ENCODE measurements around the gene TNS3. TPM values are rescaled to one million over a fixed set of nuclear protein-coding genes. Genes with fewer than 3 reads are reported as not detected.
"Not testable (repeated sequence)": the region's sequence is repeated elsewhere in the genome, so short reads cannot be mapped to it uniquely, and the experiment has no call there.

Gene TNS3
- total RNA-seq, 1 experiment from 2014 or later = 135 TPM

DNA sequence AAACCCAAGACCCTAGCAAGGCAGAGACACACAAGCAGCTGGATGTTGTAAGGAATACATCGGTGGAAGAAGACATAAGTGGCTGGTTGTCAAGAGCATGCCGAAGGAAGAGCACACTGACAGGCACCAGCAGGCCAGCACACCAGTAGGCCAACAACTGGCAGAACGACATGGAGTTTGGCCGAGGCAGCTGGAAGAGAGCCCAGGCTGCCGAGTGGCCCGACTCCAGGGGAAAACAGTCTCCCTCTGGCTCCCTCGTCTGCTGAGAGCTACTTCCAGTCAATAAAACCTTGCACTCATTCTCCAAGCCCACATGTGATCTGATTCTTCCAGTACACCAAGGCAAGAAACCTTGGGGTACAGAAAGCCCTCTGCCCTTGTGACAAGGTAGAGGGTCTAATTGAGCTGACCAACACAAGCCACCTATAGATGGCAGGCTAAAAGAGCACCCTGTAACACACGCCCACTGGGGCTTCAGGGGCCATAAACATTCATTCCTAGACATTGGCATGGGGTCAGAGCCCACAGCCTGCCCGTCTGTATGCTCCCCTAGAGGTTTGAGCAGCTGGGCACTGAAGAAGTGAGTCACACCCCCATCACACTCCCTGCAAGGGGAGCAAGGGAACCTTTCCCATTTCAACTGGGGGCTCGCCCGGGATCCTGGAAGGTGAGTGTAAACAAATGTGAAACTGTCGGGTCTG lies 14.7 kb upstream of the TNS3 start:
- intact Hi-C loops (cut with micrococcal nuclease; ENCODE audit: unreplicated experiment) = no loop called here
- peaks cover 26% of the 10 kb centered on the region for H3K36me3 Mint-ChIP-seq (ENCODE audit: insufficient read depth, unreplicated experiment)
- no TSS peak for BruUV-seq (replicated peaks)
- TF ChIP-seq, protein P1, sequence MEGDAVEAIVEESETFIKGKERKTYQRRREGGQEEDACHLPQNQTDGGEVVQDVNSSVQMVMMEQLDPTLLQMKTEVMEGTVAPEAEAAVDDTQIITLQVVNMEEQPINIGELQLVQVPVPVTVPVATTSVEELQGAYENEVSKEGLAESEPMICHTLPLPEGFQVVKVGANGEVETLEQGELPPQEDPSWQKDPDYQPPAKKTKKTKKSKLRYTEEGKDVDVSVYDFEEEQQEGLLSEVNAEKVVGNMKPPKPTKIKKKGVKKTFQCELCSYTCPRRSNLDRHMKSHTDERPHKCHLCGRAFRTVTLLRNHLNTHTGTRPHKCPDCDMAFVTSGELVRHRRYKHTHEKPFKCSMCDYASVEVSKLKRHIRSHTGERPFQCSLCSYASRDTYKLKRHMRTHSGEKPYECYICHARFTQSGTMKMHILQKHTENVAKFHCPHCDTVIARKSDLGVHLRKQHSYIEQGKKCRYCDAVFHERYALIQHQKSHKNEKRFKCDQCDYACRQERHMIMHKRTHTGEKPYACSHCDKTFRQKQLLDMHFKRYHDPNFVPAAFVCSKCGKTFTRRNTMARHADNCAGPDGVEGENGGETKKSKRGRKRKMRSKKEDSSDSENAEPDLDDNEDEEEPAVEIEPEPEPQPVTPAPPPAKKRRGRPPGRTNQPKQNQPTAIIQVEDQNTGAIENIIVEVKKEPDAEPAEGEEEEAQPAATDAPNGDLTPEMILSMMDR (IDR thresholded peaks at IDR 0.05; ENCODE audit: unreplicated experiment) = no peak
- peaks cover 16% of the 10 kb centered on the region for H3K9me3 Mint-ChIP-seq (ENCODE audit: low read depth, unreplicated experiment)
- no peak overlapping the region for H3K4me3 Mint-ChIP-seq (ENCODE audit: low read depth, unreplicated experiment)
- no peak overlapping the region for H3K27ac Mint-ChIP-seq (ENCODE audit: unreplicated experiment)
- H3K4me1 Mint-ChIP-seq (ENCODE audit: low read depth, unreplicated experiment) = peaks cover 35% of the 10 kb centered on the region
- CTCF ChIA-PET = interaction anchor here (0.9 kb wide), 1 partner anchor 35 kb away, joined by 3 read pairs; no protein-coding TSS in a partner anchor
- peak; percentile 64 for DNase-seq
- H3K27me3 Mint-ChIP-seq (ENCODE audit: unreplicated experiment) = no peaks in the 10 kb centered on the region

DNA sequence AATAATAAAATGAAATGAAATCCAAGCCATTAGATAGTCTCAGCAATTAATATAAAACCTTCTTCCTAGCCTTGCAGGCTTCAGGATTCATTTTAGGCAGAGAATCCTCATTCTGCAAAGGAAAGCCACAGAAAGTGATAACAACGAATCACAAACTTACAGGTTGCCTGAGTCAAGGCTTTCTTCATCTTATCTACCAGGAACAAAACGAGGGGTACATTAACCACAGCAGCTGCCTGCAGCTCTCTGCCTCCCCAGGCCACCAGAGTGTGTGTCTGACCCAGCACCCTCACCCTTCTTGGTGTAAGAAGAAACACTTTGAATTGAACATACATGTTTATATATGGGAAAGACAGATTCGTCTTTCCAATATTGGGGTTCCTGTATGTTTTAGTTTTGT lies 12.5 kb upstream of the TNS3 start:
- CTCF ChIA-PET = no interaction called here
- Mint-ChIP-seq H3K27ac (ENCODE audit: unreplicated experiment) (no peak overlapping the region), H3K4me1 (ENCODE audit: low read depth, unreplicated experiment) (peaks cover 29% of the 10 kb centered on the region), H3K9me3 (ENCODE audit: low read depth, unreplicated experiment) (peaks cover 16% of the 10 kb centered on the region), H3K4me3 (ENCODE audit: low read depth, unreplicated experiment) (no peak overlapping the region), H3K27me3 (ENCODE audit: unreplicated experiment) (no peaks in the 10 kb centered on the region), H3K36me3 (ENCODE audit: insufficient read depth, unreplicated experiment) (peaks cover 8% of the 10 kb centered on the region)
- TF ChIP-seq, protein P1 (IDR thresholded peaks at IDR 0.05; ENCODE audit: unreplicated experiment) = no peak
- intact Hi-C loops (cut with micrococcal nuclease; ENCODE audit: unreplicated experiment) = no loop called here
- no TSS peak for BruUV-seq (replicated peaks)
- DNase-seq = no peak

- Mint-ChIP-seq H3K4me1 (ENCODE audit: low read depth, unreplicated experiment) (peaks cover 36% of the 10 kb centered on the region), H3K36me3 (ENCODE audit: insufficient read depth, unreplicated experiment) (no peaks in the 10 kb centered on the region), H3K27me3 (ENCODE audit: unreplicated experiment) (no peaks in the 10 kb centered on the region), H3K27ac (ENCODE audit: unreplicated experiment) (no peak overlapping the region), H3K4me3 (ENCODE audit: low read depth, unreplicated experiment) (no peak overlapping the region), H3K9me3 (ENCODE audit: low read depth, unreplicated experiment) (peaks cover 2% of the 10 kb centered on the region)
- no TSS peak for BruUV-seq (replicated peaks)
- intact Hi-C loops (cut with micrococcal nuclease; ENCODE audit: unreplicated experiment) = no loop called here
- TF ChIP-seq, protein P1 (IDR thresholded peaks at IDR 0.05; ENCODE audit: unreplicated experiment) = no peak
- no peak for DNase-seq
- CTCF ChIA-PET = interaction anchor here (0.8 to 1.7 kb wide), 2 partner anchors 9 to 39 kb away, joined by 3 to 6 read pairs; no protein-coding TSS in a partner anchor
Measured at GRCh38 chr7:47591655-47592572, 10.0 kb upstream of the TNS3 start.

GRCh38 chr7:47591089-47591654 lies 9.3 kb upstream of the TNS3 start:
- Mint-ChIP-seq H3K27me3 (ENCODE audit: unreplicated experiment) (no peaks in the 10 kb centered on the region), H3K36me3 (ENCODE audit: insufficient read depth, unreplicated experiment) (no peaks in the 10 kb centered on the region), H3K9me3 (ENCODE audit: low read depth, unreplicated experiment) (peaks cover 2% of the 10 kb centered on the region), H3K4me1 (ENCODE audit: low read depth, unreplicated experiment) (peaks cover 40% of the 10 kb centered on the region), H3K4me3 (ENCODE audit: low read depth, unreplicated experiment) (no peak overlapping the region), H3K27ac (ENCODE audit: unreplicated experiment) (no peak overlapping the region)
- no TSS peak for BruUV-seq (replicated peaks)
- CTCF ChIA-PET = interaction anchor here (1.7 kb wide), 1 partner anchor 10 kb away, joined by 6 read pairs; no protein-coding TSS in a partner anchor
- intact Hi-C loops (cut with micrococcal nuclease; ENCODE audit: unreplicated experiment) = no loop called here
- no peak for DNase-seq
- TF ChIP-seq, protein P1 (IDR thresholded peaks at IDR 0.05; ENCODE audit: unreplicated experiment) = no peak

- Mint-ChIP-seq H3K4me1 (ENCODE audit: low read depth, unreplicated experiment) (peaks cover 40% of the 10 kb centered on the region), H3K27ac (ENCODE audit: unreplicated experiment) (peak overlapping the region; percentile 2)
- intact Hi-C loops (cut with micrococcal nuclease; ENCODE audit: unreplicated experiment); H3K36me3 Mint-ChIP-seq (ENCODE audit: insufficient read depth, unreplicated experiment); H3K9me3 Mint-ChIP-seq (ENCODE audit: low read depth, unreplicated experiment); H3K27me3 Mint-ChIP-seq (ENCODE audit: unreplicated experiment); DNase-seq; BruUV-seq (replicated peaks); H3K4me3 Mint-ChIP-seq (ENCODE audit: low read depth, unreplicated experiment): not testable (repeated sequence)
- CTCF ChIA-PET = interaction anchor here (0.7 kb wide), 2 partner anchors 15 to 194 kb away, joined by 3 to 4 read pairs; no protein-coding TSS in a partner anchor
Measured at GRCh38 chr7:47590215-47590614, 8.3 kb upstream of the TNS3 start.
